Trophoblast cell (in vitro differentiated cells and primary cell): ENCODE measurements around the gene AFF2.

ENCODE experiments used
- DNase-seq, 2 donors: peaks; one replicate each; pipeline ENCODE4 v3.0.0-alpha.2; 2016
- H2AFZ ChIP-seq: 2 replicates; pipeline ENCODE4 v1.6.1; 2013; ENCODE audit warnings: low read length, moderate library complexity, mild to moderate bottlenecking; ENCODE audit not compliant: insufficient read depth, poor library complexity
- H2AK5ac ChIP-seq: 2 replicates; pipeline ENCODE4 v1.6.1; 2013; ENCODE audit warnings: mild to moderate bottlenecking, low read length
- H2BK120ac ChIP-seq: 2 replicates; pipeline ENCODE4 v1.6.1; 2013; ENCODE audit warnings: low read length, mild to moderate bottlenecking, moderate library complexity; ENCODE audit not compliant: insufficient read depth, poor library complexity
- H2BK12ac ChIP-seq: 2 replicates; pipeline ENCODE4 v1.6.1; 2013; ENCODE audit warnings: mild to moderate bottlenecking, low read length, moderate library complexity
- H2BK5ac ChIP-seq: 2 replicates; pipeline ENCODE4 v1.6.1; 2013; ENCODE audit warnings: low read length, low read depth, moderate library complexity, mild to moderate bottlenecking; ENCODE audit not compliant: poor library complexity
- H3K14ac ChIP-seq: 2 replicates; pipeline ENCODE4 v1.6.1; 2013; ENCODE audit warnings: mild to moderate bottlenecking, low read length
- H3K18ac ChIP-seq: 2 replicates; pipeline ENCODE4 v1.6.1; 2013; ENCODE audit warnings: mild to moderate bottlenecking, low read length
- H3K23ac ChIP-seq: 2 replicates; pipeline ENCODE4 v1.6.1; 2013; ENCODE audit warnings: low read length
- H3K27ac ChIP-seq: 2 replicates; pipeline ENCODE4 v1.5.1; 2013; ENCODE audit warnings: low read depth, mild to moderate bottlenecking, inconsistent platforms, low read length, moderate library complexity
- H3K27me3 ChIP-seq: 2 replicates; pipeline ENCODE4 v1.6.1; 2013; ENCODE audit warnings: inconsistent platforms, mild to moderate bottlenecking, low read length, moderate library complexity; ENCODE audit not compliant: insufficient read depth
- H3K36me3 ChIP-seq, 2 experiments: 1 replicate in 1 of 2; 2 replicates in 1 of 2; pipeline ENCODE4 v1.6.1; 2013; ENCODE audit warnings: low read length in 2 of 2, mild to moderate bottlenecking in 2 of 2, moderate library complexity in 1 of 2; ENCODE audit not compliant: insufficient read depth in 2 of 2, control insufficient read depth in 1 of 2
- H3K4ac ChIP-seq: 2 replicates; pipeline ENCODE4 v1.6.1; 2013; ENCODE audit warnings: low read depth, mild to moderate bottlenecking, low read length, moderate library complexity
- H3K4me1 ChIP-seq, 2 experiments: 1 replicate in 1 of 2; 2 replicates in 1 of 2; pipeline ENCODE4 v1.6.1; 2013; ENCODE audit warnings: low read length in 2 of 2, mild to moderate bottlenecking in 2 of 2, moderate library complexity in 1 of 2; ENCODE audit not compliant: insufficient read depth in 2 of 2, control insufficient read depth in 1 of 2
- H3K4me2 ChIP-seq: 2 replicates; pipeline ENCODE4 v1.6.1; 2013; ENCODE audit warnings: inconsistent platforms, mild to moderate bottlenecking, low read length, moderate library complexity
- H3K4me3 ChIP-seq: 2 replicates; pipeline ENCODE4 v1.5.1; 2013; ENCODE audit warnings: mild to moderate bottlenecking, low read depth, low read length, inconsistent platforms
- H3K79me1 ChIP-seq: one replicate; pipeline ENCODE4 v1.6.1; 2013; ENCODE audit warnings: low read length
- H3K79me2 ChIP-seq: 2 replicates; pipeline ENCODE4 v1.6.1; 2013; ENCODE audit warnings: low read length, mild to moderate bottlenecking; ENCODE audit not compliant: control insufficient read depth, insufficient read depth, poor library complexity
- H3K9ac ChIP-seq: 2 replicates; pipeline ENCODE4 v1.6.1; 2013; ENCODE audit warnings: mild to moderate bottlenecking, low read length
- H3K9me3 ChIP-seq: 2 replicates; pipeline ENCODE4 v1.6.1; 2013; ENCODE audit warnings: low read depth, mild to moderate bottlenecking, control low read depth, inconsistent platforms, low read length; ENCODE audit not compliant: insufficient read depth
- H4K12ac ChIP-seq: 2 replicates; pipeline ENCODE4 v1.6.1; 2013; ENCODE audit warnings: low read depth, mild to moderate bottlenecking, low read length, moderate library complexity
- H4K8ac ChIP-seq: 2 replicates; pipeline ENCODE4 v1.6.1; 2013; ENCODE audit warnings: low read depth, mild to moderate bottlenecking, low read length, moderate library complexity
- H4K91ac ChIP-seq: one replicate; pipeline ENCODE4 v1.6.1; 2013; ENCODE audit warnings: low read depth, mild to moderate bottlenecking, low read length, moderate library complexity
- WGBS: extraction: QIAGEN DNeasy Blood & Tissue Kit; methylation state at CpG from one replicate; pipeline ENCODE4 v1.1.7; 2013; ENCODE audit warnings: missing lambda C conversion rate; ENCODE audit not compliant: insufficient read length, insufficient coverage; ENCODE audit errors: extremely low coverage; 5-methylcytosine and 5-hydroxymethylcytosine counted together

AFF2 gene

DNA sequence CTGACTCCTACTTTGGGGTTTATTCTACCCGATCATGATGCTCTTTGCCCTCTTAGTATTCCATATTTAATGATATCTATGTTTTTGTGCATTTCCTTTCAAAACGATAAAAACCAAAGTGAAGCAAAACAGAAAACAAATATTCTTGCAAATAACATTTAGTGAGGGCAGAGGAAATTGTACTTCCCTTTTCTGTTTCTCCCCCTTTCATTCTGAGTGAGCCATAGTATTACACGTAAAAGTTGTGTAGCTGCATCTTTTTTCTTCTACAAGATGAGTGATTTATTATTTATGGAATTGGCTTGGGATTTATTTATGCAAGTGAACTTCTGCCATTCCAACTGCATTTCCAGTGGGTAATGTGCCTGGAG lies 109.9 kb downstream of the AFF2 start:
- Histone ChIP-seq H3K36me3 (no peaks in the 10 kb centered on the region), H4K91ac (no peak overlapping the region), H3K9ac (no peak overlapping the region), H4K12ac (no peak overlapping the region), H2AK5ac (no peak overlapping the region), H2BK12ac (no peak overlapping the region), H2BK5ac (no peak overlapping the region), H2AFZ (no peak overlapping the region), H3K79me2 (no peaks in the 10 kb centered on the region), H3K9me3 (no peaks in the 10 kb centered on the region), H3K79me1 (no peaks in the 10 kb centered on the region), H3K4me3 (no peak overlapping the region), H3K4me1 (peaks cover 0 to 4% of the 10 kb centered on the region in 2 experiments), H4K8ac (no peak overlapping the region), H3K18ac (no peak overlapping the region), H2BK120ac (no peak overlapping the region), H3K27me3 (no peaks in the 10 kb centered on the region), H3K23ac (no peak overlapping the region), H3K14ac (no peak overlapping the region), H3K27ac (no peak overlapping the region), H3K4me2 (no peak overlapping the region), H3K4ac (no peak overlapping the region)
- no CpG with 5 or more reads among the region's 3 CpGs for WGBS
- no peak for DNase-seq

DNA sequence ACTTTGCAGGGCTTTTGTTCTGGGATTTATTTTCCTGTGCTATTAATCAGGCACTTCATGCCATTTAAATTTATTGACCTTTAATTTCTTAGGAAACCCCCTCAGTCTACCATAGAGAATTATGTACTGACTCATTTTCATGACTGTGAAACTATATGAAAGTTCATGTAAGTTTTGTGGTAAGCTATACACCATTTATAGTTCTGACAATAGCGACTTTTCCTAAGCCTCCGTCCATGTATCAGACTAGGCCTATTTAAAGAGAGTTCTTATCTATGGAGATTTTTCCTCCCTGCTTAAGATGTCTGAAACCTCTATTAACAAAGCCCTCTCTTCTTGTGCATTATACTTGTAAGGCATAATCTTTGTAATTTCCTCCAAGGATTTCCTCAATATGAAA lies 111.6 kb downstream of the AFF2 start:
- H2AK5ac ChIP-seq, result no peak overlapping the region
- H4K8ac ChIP-seq, result no peak overlapping the region

DNA sequence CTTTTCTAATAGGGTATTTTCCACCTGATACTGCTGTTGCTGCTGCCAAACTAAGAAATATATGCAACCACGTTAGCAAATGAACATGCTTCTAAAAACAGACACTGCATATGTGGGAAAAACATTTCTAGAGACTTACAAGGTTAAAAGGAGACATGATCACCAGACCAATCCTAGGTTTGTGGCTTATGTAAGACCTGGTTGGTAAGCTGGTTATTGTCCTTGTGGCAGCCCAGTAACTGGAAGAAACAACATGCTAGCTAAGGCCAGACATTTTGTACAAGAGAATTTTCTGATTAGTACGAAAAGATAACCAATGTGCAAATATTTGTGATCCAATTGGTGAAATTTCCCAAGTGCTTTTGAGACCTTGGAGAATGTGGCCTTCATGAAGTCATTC lies 112.0 kb downstream of the AFF2 start:
- Histone ChIP-seq H4K8ac (no peak overlapping the region), H3K27me3 (no peaks in the 10 kb centered on the region), H3K9me3 (no peaks in the 10 kb centered on the region), H3K4me2 (no peak overlapping the region), H3K18ac (no peak overlapping the region), H4K12ac (no peak overlapping the region), H2BK12ac (no peak overlapping the region), H4K91ac (no peak overlapping the region), H2AK5ac (no peak overlapping the region), H3K79me1 (no peaks in the 10 kb centered on the region), H2BK120ac (no peak overlapping the region), H3K79me2 (no peaks in the 10 kb centered on the region), H2AFZ (no peak overlapping the region), H3K23ac (no peak overlapping the region), H3K14ac (no peak overlapping the region), H3K4ac (no peak overlapping the region), H3K27ac (no peak overlapping the region), H3K4me3 (no peak overlapping the region), H3K4me1 (peaks cover 0 to 4% of the 10 kb centered on the region in 2 experiments), H2BK5ac (no peak overlapping the region), H3K9ac (no peak overlapping the region), H3K36me3 (no peaks in the 10 kb centered on the region)
- DNase-seq, result no peak
- WGBS, result no CpG with 5 or more reads among the region's 2 CpGs

More for the DNA sequence above, 111.6 kb downstream of the AFF2 start:
- no peaks in the 10 kb centered on the region for H3K79me1 ChIP-seq
- H2BK120ac ChIP-seq, result no peak overlapping the region
- H3K4ac ChIP-seq, result no peak overlapping the region
- H3K4me2 ChIP-seq, result no peak overlapping the region
- DNase-seq, result no peak
- no peak overlapping the region for H3K23ac ChIP-seq
- peaks cover 0 to 4% of the 10 kb centered on the region in 2 experiments for H3K4me1 ChIP-seq
- H3K9ac ChIP-seq, result no peak overlapping the region
- no peak overlapping the region for H4K91ac ChIP-seq
- H2BK12ac ChIP-seq, result no peak overlapping the region
- no peak overlapping the region for H2BK5ac ChIP-seq
- no peak overlapping the region for H4K12ac ChIP-seq
- no CpG with 5 or more reads among the region's 2 CpGs for WGBS
- H2AFZ ChIP-seq, result no peak overlapping the region
- H3K36me3 ChIP-seq, result no peaks in the 10 kb centered on the region
- no peak overlapping the region for H3K14ac ChIP-seq
- H3K79me2 ChIP-seq, result no peaks in the 10 kb centered on the region
- no peak overlapping the region for H3K4me3 ChIP-seq
- H3K9me3 ChIP-seq, result no peaks in the 10 kb centered on the region
- no peaks in the 10 kb centered on the region for H3K27me3 ChIP-seq
- no peak overlapping the region for H3K27ac ChIP-seq
- H3K18ac ChIP-seq, result no peak overlapping the region

DNA sequence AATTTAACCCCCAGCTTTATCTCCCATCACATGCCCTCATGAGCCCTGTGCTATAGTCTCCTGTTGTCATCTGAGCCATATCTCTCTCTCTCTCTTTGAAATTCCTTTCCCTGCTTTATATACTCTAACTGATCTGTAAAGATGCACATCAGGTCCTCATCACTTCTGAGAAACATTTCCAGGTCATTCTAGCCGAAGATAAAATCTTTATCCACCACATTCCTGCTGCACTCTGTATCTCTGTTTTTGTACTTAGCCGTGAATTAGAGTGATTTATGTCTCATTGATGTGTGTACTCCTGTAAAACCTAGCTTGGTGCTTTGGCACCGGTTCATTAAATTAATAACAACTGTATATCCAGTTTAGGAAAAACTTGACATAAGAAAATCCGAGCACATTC lies 113.2 kb downstream of the AFF2 start:
- no peak overlapping the region for H2BK120ac ChIP-seq
- H3K79me1 ChIP-seq, result no peaks in the 10 kb centered on the region
- no peak overlapping the region for H3K27ac ChIP-seq
- no peak overlapping the region for H3K18ac ChIP-seq
- WGBS, result no CpG with 5 or more reads among the region's 4 CpGs
- no peak overlapping the region for H3K9ac ChIP-seq
- no peak overlapping the region for H3K4ac ChIP-seq
- no peak overlapping the region for H2AK5ac ChIP-seq
- H3K9me3 ChIP-seq, result no peaks in the 10 kb centered on the region
- H3K4me3 ChIP-seq, result no peak overlapping the region
- no peak overlapping the region for H2BK12ac ChIP-seq
- no peak overlapping the region for H2AFZ ChIP-seq
- H3K27me3 ChIP-seq, result no peaks in the 10 kb centered on the region
- no peak overlapping the region for H2BK5ac ChIP-seq
- no peak overlapping the region for H3K4me2 ChIP-seq
- no peak for DNase-seq
- H3K4me1 ChIP-seq, result peaks cover 0 to 4% of the 10 kb centered on the region in 2 experiments
- H3K14ac ChIP-seq, result no peak overlapping the region
- no peak overlapping the region for H4K91ac ChIP-seq
- H3K79me2 ChIP-seq, result no peaks in the 10 kb centered on the region
- H3K23ac ChIP-seq, result no peak overlapping the region
- no peak overlapping the region for H4K8ac ChIP-seq
- no peak overlapping the region for H4K12ac ChIP-seq
- H3K36me3 ChIP-seq, result no peaks in the 10 kb centered on the region
